Astrocyte (in vitro differentiated cells and primary cell): ENCODE measurements around the gene IL24. TPM values are rescaled to one million over a fixed set of nuclear protein-coding genes. Genes with fewer than 3 reads are reported as not detected.

Experiments used
- DNase-seq: peaks from one replicate; pipeline ENCODE4 v3.0.0-alpha.2; 2010; ENCODE audit warnings: low read depth
- FAIRE-seq: peaks from 2 replicates; lab custom pipeline; 2011; peaks lifted over from hg19 to GRCh38; lab: Jason Lieb, UNC
- H2AFZ ChIP-seq: 2 replicates; pipeline ENCODE4 v1.6.0; 2012; ENCODE audit warnings: low read depth, low read length, inconsistent platforms
- H3K27ac ChIP-seq: 2 replicates; pipeline ENCODE4 v1.5.1; 2011; ENCODE audit warnings: low read depth, low read length, inconsistent platforms
- H3K27me3 ChIP-seq: 2 replicates; pipeline ENCODE4 v1.6.0; 2011; ENCODE audit warnings: low read length, inconsistent platforms; ENCODE audit not compliant: insufficient read depth
- H3K36me3 ChIP-seq: 2 replicates; pipeline ENCODE4 v1.5.1; 2011; ENCODE audit warnings: low read length, inconsistent platforms; ENCODE audit not compliant: insufficient read depth
- H3K4me1 ChIP-seq: 2 replicates; pipeline ENCODE4 v1.5.1; 2011; ENCODE audit warnings: low read length, inconsistent platforms; ENCODE audit not compliant: insufficient read depth
- H3K4me2 ChIP-seq: 2 replicates; pipeline ENCODE4 v1.6.0; 2012; ENCODE audit warnings: low read length, inconsistent platforms
- H3K4me3 ChIP-seq: 2 replicates; pipeline ENCODE4 v1.5.1; 2011; ENCODE audit warnings: low read depth, mild to moderate bottlenecking, low read length, inconsistent platforms; ENCODE audit not compliant: insufficient read depth
- H3K79me2 ChIP-seq: 2 replicates; pipeline ENCODE4 v1.6.0; 2012; ENCODE audit warnings: mild to moderate bottlenecking, low read length, inconsistent platforms; ENCODE audit not compliant: insufficient read depth
- H3K9ac ChIP-seq: 2 replicates; pipeline ENCODE4 v1.6.0; 2012; ENCODE audit warnings: mild to moderate bottlenecking, low read length, inconsistent platforms
- H3K9me3 ChIP-seq: 2 replicates; pipeline ENCODE4 v1.5.1; 2012; ENCODE audit warnings: low read depth, mild to moderate bottlenecking, low read length, inconsistent platforms; ENCODE audit not compliant: insufficient read depth
- H4K20me1 ChIP-seq: 2 replicates; pipeline ENCODE4 v1.6.0; 2012; ENCODE audit warnings: low read length, inconsistent platforms; ENCODE audit not compliant: insufficient read depth
- H3K27ac Mint-ChIP-seq: one replicate; pipeline ENCODE4 v1.8.0; 2021; ENCODE audit warnings: mild to moderate bottlenecking, mixed read lengths; ENCODE audit not compliant: unreplicated experiment
- H3K27me3 Mint-ChIP-seq: one replicate; pipeline ENCODE4 v1.8.0; 2021; ENCODE audit warnings: low read depth, mixed read lengths; ENCODE audit not compliant: unreplicated experiment
- H3K36me3 Mint-ChIP-seq: one replicate; pipeline ENCODE4 v1.8.0; 2021; ENCODE audit warnings: low read depth, mixed read lengths; ENCODE audit not compliant: unreplicated experiment
- H3K4me1 Mint-ChIP-seq: one replicate; pipeline ENCODE4 v1.8.0; 2021; ENCODE audit warnings: low read depth, mixed read lengths; ENCODE audit not compliant: unreplicated experiment
- H3K4me3 Mint-ChIP-seq: one replicate; pipeline ENCODE4 v1.8.0; 2021; ENCODE audit warnings: mild to moderate bottlenecking, moderate library complexity, mixed read lengths; ENCODE audit not compliant: unreplicated experiment
- H3K9me3 Mint-ChIP-seq: one replicate; pipeline ENCODE4 v1.8.0; 2021; ENCODE audit warnings: mild to moderate bottlenecking, mixed read lengths; ENCODE audit not compliant: unreplicated experiment
- EZH2 ChIP-seq: IDR thresholded peaks from 2 replicates; pipeline ENCODE4 v1.6.1; 2012; ENCODE audit warnings: mild to moderate bottlenecking, low read length, inconsistent platforms; ENCODE audit not compliant: insufficient read depth
- total RNA-seq: library from RNA; stranded (reverse); gene quantifications from 2 replicates; pipeline ENCODE4 v1.2.1, GENCODE V29; 2021
- TF ChIP-seq, protein P1 (sequence below): IDR thresholded peaks from 2 replicates; pipeline ENCODE4 v1.5.1; 2011; ENCODE audit warnings: low read depth, mild to moderate bottlenecking, inconsistent platforms, low read length, moderate library complexity; ENCODE audit not compliant: insufficient read depth

IL24 gene
- total RNA-seq, 1 donor from 2014 or later, result not detected

GRCh38 chr1:206867239-206867638, 30.0 kb upstream of the IL24 start:
- TF ChIP-seq, protein P1, sequence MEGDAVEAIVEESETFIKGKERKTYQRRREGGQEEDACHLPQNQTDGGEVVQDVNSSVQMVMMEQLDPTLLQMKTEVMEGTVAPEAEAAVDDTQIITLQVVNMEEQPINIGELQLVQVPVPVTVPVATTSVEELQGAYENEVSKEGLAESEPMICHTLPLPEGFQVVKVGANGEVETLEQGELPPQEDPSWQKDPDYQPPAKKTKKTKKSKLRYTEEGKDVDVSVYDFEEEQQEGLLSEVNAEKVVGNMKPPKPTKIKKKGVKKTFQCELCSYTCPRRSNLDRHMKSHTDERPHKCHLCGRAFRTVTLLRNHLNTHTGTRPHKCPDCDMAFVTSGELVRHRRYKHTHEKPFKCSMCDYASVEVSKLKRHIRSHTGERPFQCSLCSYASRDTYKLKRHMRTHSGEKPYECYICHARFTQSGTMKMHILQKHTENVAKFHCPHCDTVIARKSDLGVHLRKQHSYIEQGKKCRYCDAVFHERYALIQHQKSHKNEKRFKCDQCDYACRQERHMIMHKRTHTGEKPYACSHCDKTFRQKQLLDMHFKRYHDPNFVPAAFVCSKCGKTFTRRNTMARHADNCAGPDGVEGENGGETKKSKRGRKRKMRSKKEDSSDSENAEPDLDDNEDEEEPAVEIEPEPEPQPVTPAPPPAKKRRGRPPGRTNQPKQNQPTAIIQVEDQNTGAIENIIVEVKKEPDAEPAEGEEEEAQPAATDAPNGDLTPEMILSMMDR, result no peak
- no peak for TF ChIP-seq EZH2
- no peak overlapping the region for H3K27ac Mint-ChIP-seq
- H3K36me3 ChIP-seq, result no peaks in the 10 kb centered on the region
- H3K27ac ChIP-seq, result no peak overlapping the region
- H3K4me3 ChIP-seq, result no peak overlapping the region
- no peak overlapping the region for H3K4me2 ChIP-seq
- H3K36me3 Mint-ChIP-seq, result no peaks in the 10 kb centered on the region
- no peaks in the 10 kb centered on the region for H4K20me1 ChIP-seq
- peaks cover 3% of the 10 kb centered on the region for H3K9me3 Mint-ChIP-seq
- no peak for FAIRE-seq
- no peak overlapping the region for H3K4me3 Mint-ChIP-seq
- no peaks in the 10 kb centered on the region for H3K9me3 ChIP-seq
- H3K4me1 Mint-ChIP-seq, result peaks cover 16% of the 10 kb centered on the region
- no peak for DNase-seq
- peaks cover 24% of the 10 kb centered on the region for H3K27me3 ChIP-seq
- H2AFZ ChIP-seq, result no peak overlapping the region
- H3K9ac ChIP-seq, result no peak overlapping the region
- peaks cover 28% of the 10 kb centered on the region for H3K27me3 Mint-ChIP-seq
- H3K79me2 ChIP-seq, result no peaks in the 10 kb centered on the region
- no peaks in the 10 kb centered on the region for H3K4me1 ChIP-seq

DNA sequence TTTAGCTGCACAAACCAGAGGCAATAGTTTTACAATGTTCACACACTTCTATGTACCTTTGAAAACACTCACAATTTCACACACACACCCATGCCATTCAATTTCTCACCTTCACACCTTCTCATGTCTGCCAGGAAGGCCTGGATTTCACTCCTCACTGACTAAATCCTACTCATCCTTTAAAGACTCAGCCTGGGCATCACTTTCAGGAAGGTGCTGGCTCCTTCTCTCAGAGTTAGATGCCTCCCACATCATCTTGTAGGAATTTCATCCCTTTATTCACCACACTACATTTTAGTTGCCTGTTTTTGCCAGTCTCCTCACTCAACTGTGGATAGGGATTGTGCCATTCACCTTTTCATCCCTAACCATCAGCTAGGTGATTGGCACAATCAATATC, 29.5 kb upstream of the IL24 start:
- Histone ChIP-seq H3K27me3 (peaks cover 20% of the 10 kb centered on the region), H3K27ac (no peak overlapping the region), H3K36me3 (no peaks in the 10 kb centered on the region), H4K20me1 (no peaks in the 10 kb centered on the region), H2AFZ (no peak overlapping the region), H3K4me1 (no peaks in the 10 kb centered on the region), H3K4me2 (no peak overlapping the region), H3K4me3 (no peak overlapping the region), H3K79me2 (no peaks in the 10 kb centered on the region), H3K9ac (no peak overlapping the region), H3K9me3 (no peaks in the 10 kb centered on the region)
- peaks cover 16% of the 10 kb centered on the region for H3K4me1 Mint-ChIP-seq
- H3K36me3 Mint-ChIP-seq, result no peaks in the 10 kb centered on the region
- peaks cover 4% of the 10 kb centered on the region for H3K9me3 Mint-ChIP-seq
- TF ChIP-seq, protein P1, result no peak
- no peak for TF ChIP-seq EZH2
- FAIRE-seq (no peak), DNase-seq (no peak)
- no peak overlapping the region for H3K27ac Mint-ChIP-seq
- H3K27me3 Mint-ChIP-seq, result peaks cover 27% of the 10 kb centered on the region
- H3K4me3 Mint-ChIP-seq, result no peak overlapping the region

DNA sequence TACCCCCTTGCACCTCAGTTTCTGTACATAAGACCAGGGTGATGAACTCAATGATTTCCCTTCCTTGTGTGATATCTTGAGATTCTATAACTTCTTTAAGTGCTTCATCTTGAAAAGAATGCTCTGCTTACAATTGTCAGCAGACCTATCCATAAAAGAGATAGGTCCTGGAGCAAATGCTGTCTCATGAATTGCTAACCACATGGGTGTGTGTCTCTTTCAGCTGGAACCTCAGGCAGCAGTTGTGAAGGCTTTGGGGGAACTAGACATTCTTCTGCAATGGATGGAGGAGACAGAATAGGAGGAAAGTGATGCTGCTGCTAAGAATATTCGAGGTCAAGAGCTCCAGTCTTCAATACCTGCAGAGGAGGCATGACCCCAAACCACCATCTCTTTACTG, 29.0 kb upstream of the IL24 start:
- H2AFZ ChIP-seq, result no peak overlapping the region
- DNase-seq, result no peak
- Mint-ChIP-seq H3K27me3 (peaks cover 21% of the 10 kb centered on the region), H3K4me3 (no peak overlapping the region), H3K9me3 (peaks cover 4% of the 10 kb centered on the region), H3K4me1 (peaks cover 16% of the 10 kb centered on the region), H3K27ac (no peak overlapping the region), H3K36me3 (no peaks in the 10 kb centered on the region)
- H3K9ac ChIP-seq, result no peak overlapping the region
- no peaks in the 10 kb centered on the region for H3K79me2 ChIP-seq
- peaks cover 17% of the 10 kb centered on the region for H3K27me3 ChIP-seq
- no peaks in the 10 kb centered on the region for H3K9me3 ChIP-seq
- no peak overlapping the region for H3K4me2 ChIP-seq
- TF ChIP-seq, protein P1, result no peak
- TF ChIP-seq EZH2, result no peak
- H3K27ac ChIP-seq, result no peak overlapping the region
- no peaks in the 10 kb centered on the region for H4K20me1 ChIP-seq
- FAIRE-seq, result no peak
- H3K4me3 ChIP-seq, result no peak overlapping the region
- no peaks in the 10 kb centered on the region for H3K36me3 ChIP-seq
- no peaks in the 10 kb centered on the region for H3K4me1 ChIP-seq
